H1 (cell line): Measurements from ENCODE around the gene MYOM1. TPM values are rescaled to one million over a fixed set of nuclear protein-coding genes. Genes with fewer than 3 reads are reported as not detected.

Experiments used
- E2F6 ChIP-seq: IDR thresholded peaks from 2 replicates; pipeline ENCODE4 v1.6.1; 2012; ENCODE audit warnings: inconsistent platforms
- TEAD4 ChIP-seq: IDR thresholded peaks from 2 replicates; pipeline ENCODE4 v1.6.1; 2012; ENCODE audit warnings: low read depth, low read length, inconsistent platforms, mixed read lengths
- polyA plus RNA-seq, 7 experiments: library from polyadenylated mRNA; depleted of rRNA in 3 of 7; stranded (reverse) in 5 of 7; unstranded in 2 of 7; fragments of >200 nt in 5 of 7; fragments of 200-250 nt in 2 of 7; gene quantifications; 1 replicate in 5 of 7; 2 replicates in 1 of 7; 4 replicates in 1 of 7; pipeline versions ENCODE4 v1.2.1 to v1.2.3, GENCODE V29; 2011 to 2013; ENCODE audit warnings: missing spikeins in 2 of 7, mixed read lengths in 2 of 7
- total RNA-seq: library from RNA; stranded (reverse); fragmentation: NEBNext Ultra II Directional; extraction: Animal tissue kit (Norgen Biotek cat#: 25700); gene quantifications from 2 replicates; pipeline ENCODE4 v1.2.1, GENCODE V29; 2021
- TF ChIP-seq, protein P1 (sequence below): IDR thresholded peaks from 2 replicates; pipeline ENCODE4 v1.6.1; 2012; ENCODE audit warnings: inconsistent platforms

MYOM1 gene
- total and polyA plus RNA-seq, 2 of the 8 experiments (the other 6 are each of a cell fraction or from before 2014, with no cell fraction given), result 0.06 to 0.32 TPM

DNA sequence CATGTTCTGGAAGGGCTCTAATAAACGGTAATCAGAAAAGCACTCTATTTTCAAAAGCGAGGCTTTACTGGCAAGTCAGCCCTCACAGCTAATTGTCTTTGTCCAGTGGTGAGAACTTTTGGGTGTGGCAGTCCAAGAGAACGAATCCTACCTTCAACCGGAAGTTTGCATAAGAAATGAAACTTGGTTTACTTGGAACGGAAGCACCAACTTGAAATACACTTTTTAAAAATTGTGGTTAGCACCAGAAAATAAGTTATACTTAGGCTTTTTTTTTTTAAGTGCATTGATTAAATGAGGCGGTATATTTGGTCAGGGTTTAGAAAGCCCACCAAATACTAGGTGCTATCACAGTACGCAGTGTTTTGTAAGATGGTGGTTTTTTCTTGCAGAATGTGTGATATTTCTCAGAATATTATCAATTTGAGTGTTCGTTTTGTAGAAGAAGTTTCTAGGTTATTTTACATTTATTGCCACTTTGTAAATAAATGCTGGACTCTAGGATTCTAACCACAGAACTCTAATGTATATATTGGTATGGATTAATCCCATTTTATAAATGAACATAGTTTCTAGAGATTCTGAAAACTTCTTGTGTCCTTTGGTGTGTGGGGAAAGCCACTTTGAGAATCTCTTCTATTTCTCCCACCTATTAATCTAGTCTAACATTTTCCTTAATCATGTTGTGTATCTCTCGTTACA lies 29.0 kb upstream of the MYOM1 start (continued):
- TF ChIP-seq E2F6 (no peak), TEAD4 (no peak)
- TF ChIP-seq, protein P1, sequence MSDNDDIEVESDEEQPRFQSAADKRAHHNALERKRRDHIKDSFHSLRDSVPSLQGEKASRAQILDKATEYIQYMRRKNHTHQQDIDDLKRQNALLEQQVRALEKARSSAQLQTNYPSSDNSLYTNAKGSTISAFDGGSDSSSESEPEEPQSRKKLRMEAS, result no peak
